ENCODE results near the gene ALOX5AP. TPM values are rescaled to one million over a fixed set of nuclear protein-coding genes. Genes with fewer than 3 reads are reported as not detected.

ALOX5AP gene
- total and polyA plus RNA-seq, 12 donors = 2.8 to 122 (median 39.8) TPM

DNA sequence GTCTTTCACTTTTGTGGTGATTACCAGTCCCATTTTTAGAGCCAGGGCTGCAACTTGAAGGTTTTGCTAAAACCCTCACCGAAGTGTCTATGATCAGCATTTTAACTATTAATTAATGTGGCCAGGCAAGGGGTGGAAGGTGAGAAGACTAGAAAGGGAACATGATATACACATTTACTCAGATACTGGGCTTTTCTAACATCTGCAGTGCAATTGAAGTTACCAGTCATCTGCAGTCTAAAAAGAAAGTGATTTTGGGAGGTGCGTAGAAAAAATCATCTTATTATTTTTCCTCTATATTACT is 481 bp downstream of the ALOX5AP start:
- TF ChIP-seq, protein P1, sequence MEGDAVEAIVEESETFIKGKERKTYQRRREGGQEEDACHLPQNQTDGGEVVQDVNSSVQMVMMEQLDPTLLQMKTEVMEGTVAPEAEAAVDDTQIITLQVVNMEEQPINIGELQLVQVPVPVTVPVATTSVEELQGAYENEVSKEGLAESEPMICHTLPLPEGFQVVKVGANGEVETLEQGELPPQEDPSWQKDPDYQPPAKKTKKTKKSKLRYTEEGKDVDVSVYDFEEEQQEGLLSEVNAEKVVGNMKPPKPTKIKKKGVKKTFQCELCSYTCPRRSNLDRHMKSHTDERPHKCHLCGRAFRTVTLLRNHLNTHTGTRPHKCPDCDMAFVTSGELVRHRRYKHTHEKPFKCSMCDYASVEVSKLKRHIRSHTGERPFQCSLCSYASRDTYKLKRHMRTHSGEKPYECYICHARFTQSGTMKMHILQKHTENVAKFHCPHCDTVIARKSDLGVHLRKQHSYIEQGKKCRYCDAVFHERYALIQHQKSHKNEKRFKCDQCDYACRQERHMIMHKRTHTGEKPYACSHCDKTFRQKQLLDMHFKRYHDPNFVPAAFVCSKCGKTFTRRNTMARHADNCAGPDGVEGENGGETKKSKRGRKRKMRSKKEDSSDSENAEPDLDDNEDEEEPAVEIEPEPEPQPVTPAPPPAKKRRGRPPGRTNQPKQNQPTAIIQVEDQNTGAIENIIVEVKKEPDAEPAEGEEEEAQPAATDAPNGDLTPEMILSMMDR (IDR thresholded peaks at IDR 0.05) = no peak
- no peak for TF ChIP-seq POLR2A (IDR thresholded peaks at IDR 0.05)
- H3K4me3 ChIP-seq = peak overlapping the region in 1 of 4 donors; percentile 37
- intact Hi-C loops (cut with DNase I) = no loop called here
- no peaks in the 10 kb centered on the region for H3K9me3 ChIP-seq (replicated peaks in 1 of 3)
- no peak for DNase-seq
- 77 to 86% (median 81%) methylated on average over 2 of the region's 2 CpGs for WGBS, 4 donors
- peak overlapping the region in 2 of 5 donors; percentile 18 to 29 for H3K27ac ChIP-seq
- H3K36me3 ChIP-seq (replicated peaks in 1 of 2) = no peaks in the 10 kb centered on the region
- peaks cover 0 to 19% of the 10 kb centered on the region in 2 donors for H3K4me1 ChIP-seq (replicated peaks in 1 of 2)
- no peaks in the 10 kb centered on the region for H3K27me3 ChIP-seq

DNA sequence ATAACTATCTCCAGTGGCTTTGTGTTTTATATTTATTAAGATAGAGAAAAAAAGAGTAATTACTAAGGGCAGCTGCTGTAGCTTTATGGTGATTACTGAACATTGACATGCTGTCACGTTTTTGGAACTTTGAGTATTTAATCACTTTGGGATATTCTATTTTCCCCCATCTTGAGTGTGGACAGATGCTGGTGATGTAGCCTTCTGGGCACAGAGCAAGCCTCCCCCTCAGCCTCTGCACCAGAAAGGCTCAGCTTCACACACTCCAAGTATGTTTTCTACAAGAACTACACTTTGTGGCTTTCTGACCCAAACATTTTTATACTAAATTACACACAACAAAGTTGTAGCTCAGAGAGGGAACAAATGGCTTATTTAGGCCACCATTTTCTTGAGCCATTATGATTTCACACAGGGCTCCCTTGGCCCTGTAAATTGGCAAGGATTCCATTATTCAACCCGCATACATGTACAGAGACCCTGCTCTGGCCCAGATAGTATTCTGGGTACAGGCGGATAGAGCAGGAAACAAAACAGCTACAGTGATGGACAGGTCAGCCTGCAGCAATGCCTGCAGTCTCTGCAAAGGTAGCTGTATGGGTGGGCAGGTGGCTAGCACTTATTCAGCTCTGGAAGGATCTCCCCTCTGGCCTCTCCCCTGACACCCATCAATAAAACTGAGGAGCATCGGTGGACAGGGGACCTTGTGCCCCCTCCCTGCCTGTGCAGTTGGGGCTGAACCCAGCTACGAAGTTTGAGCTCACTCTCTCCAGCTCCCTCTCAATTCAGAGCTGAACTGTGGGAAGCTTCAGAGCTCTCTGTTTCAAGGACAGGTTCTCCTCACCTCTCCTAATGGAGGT is 1.3 kb downstream of the ALOX5AP start:
- peak overlapping the region in 1 of 5 donors; percentile 42 for H3K27ac ChIP-seq
- no peaks in the 10 kb centered on the region for H3K27me3 ChIP-seq
- H3K36me3 ChIP-seq (replicated peaks in 1 of 2) = no peaks in the 10 kb centered on the region
- H3K4me1 ChIP-seq (replicated peaks in 1 of 2) = peaks cover 0 to 19% of the 10 kb centered on the region in 2 donors
- no peak for TF ChIP-seq POLR2A (IDR thresholded peaks at IDR 0.05)
- TF ChIP-seq, protein P1 (IDR thresholded peaks at IDR 0.05) = no peak
- intact Hi-C loops (cut with DNase I) = no loop called here
- WGBS, 4 donors = 65 to 78% (median 67%) methylated on average over 5 of the region's 5 CpGs
- peak overlapping the region in 1 of 4 donors; percentile 37 for H3K4me3 ChIP-seq
- DNase-seq = no peak
- no peaks in the 10 kb centered on the region for H3K9me3 ChIP-seq (replicated peaks in 1 of 3)

DNA sequence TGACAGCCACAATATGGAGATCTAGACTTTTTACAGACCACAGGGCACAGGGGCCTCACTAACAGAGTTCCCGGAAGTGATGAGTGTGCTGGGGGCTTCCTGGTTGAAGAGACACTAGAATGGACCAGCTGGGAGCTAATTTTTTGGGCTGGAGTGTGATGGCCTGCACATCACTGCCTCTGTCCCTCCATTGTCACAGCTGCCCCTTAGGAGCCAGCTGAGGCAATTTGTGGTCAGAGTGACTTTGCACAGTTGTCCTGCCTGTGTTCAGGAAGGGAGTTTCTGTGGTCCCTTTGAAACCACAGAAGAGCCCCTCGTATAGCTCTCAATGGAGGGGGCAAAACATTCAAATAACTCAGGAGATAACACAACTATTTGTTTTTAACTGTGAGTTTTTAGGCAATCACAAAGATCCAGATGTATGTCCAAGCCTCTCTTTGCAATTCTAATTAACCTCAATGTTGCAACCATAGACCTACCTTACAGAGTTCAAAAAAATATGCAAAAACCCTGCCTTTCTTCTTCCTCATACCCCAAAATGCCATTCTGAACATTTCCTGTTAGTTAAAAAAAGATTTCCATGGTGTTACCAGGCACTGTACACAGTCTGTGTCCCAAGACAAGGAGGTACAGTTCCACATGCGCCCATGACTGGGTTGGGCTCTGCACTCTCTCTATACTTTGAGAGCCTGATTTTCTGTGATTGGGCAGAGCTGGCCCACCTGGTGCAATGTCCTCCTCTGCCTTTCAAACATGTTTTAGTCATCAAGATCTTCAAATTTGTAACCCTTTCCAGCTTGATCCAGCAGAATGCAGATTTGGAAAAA is 2.4 kb downstream of the ALOX5AP start:
- Histone ChIP-seq H3K4me1 (replicated peaks in 1 of 2) (peaks cover under 1 to 20% of the 10 kb centered on the region in 2 donors), H3K4me3 (peak overlapping the region in 1 of 4 donors; percentile 37), H3K36me3 (replicated peaks in 1 of 2) (no peaks in the 10 kb centered on the region), H3K27me3 (no peaks in the 10 kb centered on the region), H3K27ac (peak overlapping the region in 1 of 5 donors; percentile 42), H3K9me3 (replicated peaks in 1 of 3) (no peaks in the 10 kb centered on the region)
- DNase-seq = no peak
- WGBS, 4 donors = 76 to 85% (median 78%) methylated on average over 3 of the region's 3 CpGs
- intact Hi-C loops (cut with DNase I) = no loop called here
- TF ChIP-seq, protein P1 (IDR thresholded peaks at IDR 0.05) = no peak
- TF ChIP-seq POLR2A (IDR thresholded peaks at IDR 0.05) = no peak

DNA sequence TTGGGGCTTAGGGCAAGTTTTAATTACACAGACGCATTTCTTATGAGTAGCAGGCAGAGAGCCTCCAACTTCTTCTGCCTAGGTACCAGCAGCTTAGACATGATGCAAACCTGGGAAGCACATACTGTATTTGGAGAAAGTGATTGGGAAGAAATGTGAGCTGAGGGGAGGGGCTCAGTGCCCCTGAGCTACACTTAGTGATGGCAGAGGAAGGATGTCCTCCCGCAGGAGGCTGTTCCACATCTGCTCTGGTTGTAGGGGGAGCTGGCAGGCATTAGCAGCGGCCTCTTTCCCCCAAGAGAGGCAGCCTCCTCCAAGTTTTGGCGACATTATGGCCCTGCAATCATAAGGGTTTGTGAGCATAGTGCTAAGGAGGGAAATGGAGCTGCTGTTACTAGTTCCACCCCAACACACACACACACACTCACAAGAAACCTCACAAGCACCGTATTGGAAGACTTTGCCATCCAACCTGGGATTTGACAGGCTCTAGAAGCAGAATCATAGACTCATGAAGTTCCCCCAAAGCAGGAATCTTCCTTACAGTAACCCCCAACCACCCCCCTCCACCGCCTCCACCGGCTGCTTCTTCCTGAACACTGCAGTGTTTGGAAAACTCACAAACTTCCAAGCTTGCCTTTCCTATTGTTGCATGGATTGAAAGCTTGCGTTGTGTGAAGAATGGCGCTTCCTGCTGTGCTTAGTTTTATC is 3.3 kb downstream of the ALOX5AP start:
- DNase-seq = no peak
- no peaks in the 10 kb centered on the region for H3K36me3 ChIP-seq (replicated peaks in 1 of 2)
- H3K4me3 ChIP-seq = peak overlapping the region in 1 of 4 donors; percentile 37
- H3K9me3 ChIP-seq (replicated peaks in 1 of 3) = no peaks in the 10 kb centered on the region
- intact Hi-C loops (cut with DNase I) = no loop called here
- H3K27me3 ChIP-seq = no peaks in the 10 kb centered on the region
- no peak overlapping the region for H3K27ac ChIP-seq
- TF ChIP-seq, protein P1 (IDR thresholded peaks at IDR 0.05) = no peak
- no peak for TF ChIP-seq POLR2A (IDR thresholded peaks at IDR 0.05)
- WGBS, 4 donors = 69 to 91% (median 81%) methylated on average over 7 to 9 of the region's 9 CpGs
- peaks cover 9 to 29% of the 10 kb centered on the region in 2 donors for H3K4me1 ChIP-seq (replicated peaks in 1 of 2)
